ENCODE data around the gene CNPY3. TPM values are rescaled to one million over a fixed set of nuclear protein-coding genes. Genes with fewer than 3 reads are reported as not detected.

The CNPY3 gene
- polyA plus RNA-seq, 1 donor (not counting 4 experiments of a cell fraction or from before 2014, with no cell fraction given) = 19.7 TPM

DNA sequence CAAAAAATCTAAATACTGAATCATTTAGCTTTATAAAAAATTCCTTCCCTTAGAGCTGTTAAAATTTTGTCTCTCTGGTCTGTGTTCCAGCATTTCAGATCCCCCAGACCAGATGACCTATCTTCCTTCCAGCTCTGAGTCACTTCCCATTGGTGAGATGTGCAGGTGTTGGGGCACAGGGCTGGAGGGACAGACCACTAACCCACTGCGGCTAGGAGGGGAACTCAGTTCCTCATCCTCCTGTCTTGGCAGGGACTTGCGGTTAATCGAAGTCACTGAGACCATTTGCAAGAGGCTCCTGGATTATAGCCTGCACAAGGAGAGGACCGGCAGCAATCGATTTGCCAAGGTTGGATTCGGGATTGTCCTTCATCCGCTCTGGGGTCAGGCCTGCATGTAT lies 6.0 kb downstream of the CNPY3 start:
- peaks cover 6% of the 10 kb centered on the region for H3K4me1 ChIP-seq (ENCODE audit: control insufficient read depth, extremely low read depth, insufficient read depth, low read length)
- no peak overlapping the region for H2AFZ ChIP-seq (ENCODE audit: control insufficient read depth, low read length)
- H3K9ac ChIP-seq (ENCODE audit: control insufficient read depth, extremely low read depth, insufficient read depth, low read length) = no peak overlapping the region
- no peak overlapping the region for H3K4me2 ChIP-seq (ENCODE audit: control insufficient read depth, extremely low read depth, insufficient read depth, low read depth, low read length)
- H3K79me2 ChIP-seq (ENCODE audit: control insufficient read depth, insufficient read depth, low read length) = peaks cover 29% of the 10 kb centered on the region
- no peaks in the 10 kb centered on the region for H4K20me1 ChIP-seq (ENCODE audit: control insufficient read depth, extremely low read depth, insufficient read depth, low read length)
- H3K4me3 ChIP-seq (ENCODE audit: control insufficient read depth in 2 of 3, extremely low read depth in 1 of 3, insufficient read depth in 2 of 3, low read depth in 1 of 3, low read length in 3 of 3) = no peak overlapping the region
- TF ChIP-seq EZH2 (IDR thresholded peaks at IDR 0.05; ENCODE audit: low read length) (no peak), CTCF (optimal IDR thresholded peaks at IDR 0.05 in 1 of 3, IDR thresholded peaks at IDR 0.05 in 1 of 3, conservative IDR thresholded peaks at IDR 0.05 in 1 of 3; ENCODE audit: extremely low read depth in 1 of 3, insufficient read depth in 2 of 3, low read length in 3 of 3) (no peak)
- dilution Hi-C loops (cut with MboI; ENCODE audit: extremely low pct_ligation_motif_present, low sequenced_read_pairs) = no loop called here
- H3K27me3 ChIP-seq (ENCODE audit: control insufficient read depth, extremely low read depth, insufficient read depth, low read length) = no peaks in the 10 kb centered on the region
- FAIRE-seq (no peak), DNase-seq (ENCODE audit: low read depth, low spot score) (no peak)
- H3K9me3 ChIP-seq (ENCODE audit: control insufficient read depth, low read depth, low read length) = no peaks in the 10 kb centered on the region
- no peak overlapping the region for H3K27ac ChIP-seq (ENCODE audit: control insufficient read depth, insufficient read depth, low read length)
- no peaks in the 10 kb centered on the region for H3K9me1 ChIP-seq (ENCODE audit: control insufficient read depth, extremely low read depth, insufficient read depth, low read length)
- peaks cover 21 to 26% of the 10 kb centered on the region in 2 experiments for H3K36me3 ChIP-seq (ENCODE audit: control insufficient read depth in 2 of 2, extremely low read depth in 1 of 2, insufficient read depth in 2 of 2, low read length in 2 of 2)

DNA sequence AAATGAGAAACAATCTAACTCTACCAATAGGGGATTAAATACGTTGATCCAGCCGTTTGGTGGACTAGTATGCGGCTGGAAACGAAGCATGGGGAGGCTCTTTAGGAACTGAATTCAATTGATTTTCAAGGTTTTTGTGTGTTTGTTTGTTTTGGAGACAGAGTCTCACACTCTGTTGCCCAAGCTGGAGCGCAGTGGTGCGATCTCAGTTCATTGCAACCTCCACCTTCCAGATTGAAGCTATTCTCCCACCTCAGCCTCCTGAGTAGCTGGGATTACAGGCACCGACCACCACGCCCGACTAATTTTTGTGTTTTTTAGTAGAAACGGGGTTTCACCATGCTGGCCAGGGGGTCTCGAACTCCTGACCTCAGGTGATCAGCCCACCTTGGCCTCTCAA lies 7.1 kb downstream of the CNPY3 start:
- Histone ChIP-seq H3K9me3 (ENCODE audit: control insufficient read depth, low read depth, low read length) (no peaks in the 10 kb centered on the region), H3K9me1 (ENCODE audit: control insufficient read depth, extremely low read depth, insufficient read depth, low read length) (no peaks in the 10 kb centered on the region), H3K4me2 (ENCODE audit: control insufficient read depth, extremely low read depth, insufficient read depth, low read depth, low read length) (no peak overlapping the region), H4K20me1 (ENCODE audit: control insufficient read depth, extremely low read depth, insufficient read depth, low read length) (no peaks in the 10 kb centered on the region), H3K36me3 (ENCODE audit: control insufficient read depth in 2 of 2, extremely low read depth in 1 of 2, insufficient read depth in 2 of 2, low read length in 2 of 2) (peaks cover 21 to 28% of the 10 kb centered on the region in 2 experiments), H3K79me2 (ENCODE audit: control insufficient read depth, insufficient read depth, low read length) (peaks cover 18% of the 10 kb centered on the region), H3K4me1 (ENCODE audit: control insufficient read depth, extremely low read depth, insufficient read depth, low read length) (no peaks in the 10 kb centered on the region), H3K4me3 (ENCODE audit: control insufficient read depth in 2 of 3, extremely low read depth in 1 of 3, insufficient read depth in 2 of 3, low read depth in 1 of 3, low read length in 3 of 3) (no peak overlapping the region), H3K27me3 (ENCODE audit: control insufficient read depth, extremely low read depth, insufficient read depth, low read length) (no peaks in the 10 kb centered on the region), H3K9ac (ENCODE audit: control insufficient read depth, extremely low read depth, insufficient read depth, low read length) (no peak overlapping the region), H2AFZ (ENCODE audit: control insufficient read depth, low read length) (no peak overlapping the region), H3K27ac (ENCODE audit: control insufficient read depth, insufficient read depth, low read length) (no peak overlapping the region)
- TF ChIP-seq CTCF (optimal IDR thresholded peaks at IDR 0.05 in 1 of 3, IDR thresholded peaks at IDR 0.05 in 1 of 3, conservative IDR thresholded peaks at IDR 0.05 in 1 of 3; ENCODE audit: extremely low read depth in 1 of 3, insufficient read depth in 2 of 3, low read length in 3 of 3) = no peak
- no peak for TF ChIP-seq EZH2 (IDR thresholded peaks at IDR 0.05; ENCODE audit: low read length)
- dilution Hi-C loops (cut with MboI; ENCODE audit: extremely low pct_ligation_motif_present, low sequenced_read_pairs) = no loop called here
- FAIRE-seq = no peak
- no peak for DNase-seq (ENCODE audit: low read depth, low spot score)

Measured in keratinocyte (primary cell).